Right atrium auricular region (tissue), 2 donors: ENCODE measurements around the gene TAS2R13. TPM values are rescaled to one million over a fixed set of nuclear protein-coding genes. Genes with fewer than 3 reads are reported as not detected.

Experiments
- DNase-seq: peaks from one replicate; pipeline ENCODE4 v3.0.0-alpha.2; 2019; ENCODE audit warnings: low spot score
- H3K27ac ChIP-seq, 2 donors: fragments of 200-600 bp; sonication (generic); 1 replicate in 1 of 2; 2 replicates in 1 of 2; pipeline ENCODE4 v1.5.1; 2016 to 2019
- H3K27me3 ChIP-seq, 2 donors: fragments of 200-600 bp; sonication (generic); one replicate each; pipeline versions ENCODE4 v1.5.1 to v1.6.0; 2017 to 2019
- H3K36me3 ChIP-seq: fragments of 200-600 bp; sonication (generic); one replicate; pipeline ENCODE4 v1.5.1; 2016
- H3K4me1 ChIP-seq, 2 donors: fragments of 200-600 bp; sonication (generic); one replicate each; pipeline versions ENCODE4 v1.5.1 to v1.6.0; 2017 to 2019
- H3K4me3 ChIP-seq, 2 donors: fragments of 200-600 bp; sonication (generic); 1 replicate in 1 of 2; 2 replicates in 1 of 2; pipeline ENCODE4 v1.5.1; 2017 to 2019; ENCODE audit warnings: mild to moderate bottlenecking in 1 of 2, moderate library complexity in 1 of 2
- H3K9me3 ChIP-seq, 2 donors: fragments of 200-600 bp; sonication (generic); one replicate each; pipeline ENCODE4 v1.5.1; 2019
- total RNA-seq, 2 donors: library from RNA; depleted of rRNA; stranded (reverse); fragments of >200 nt; gene quantifications; one replicate each; pipeline ENCODE4 v1.1.0, GENCODE V29; 2016
- TF ChIP-seq, protein P1 (sequence below), 2 donors: fragments of 200-600 bp; sonication (generic); IDR thresholded peaks; one replicate each; pipeline ENCODE4 v1.5.1; 2019; ENCODE audit warnings: antibody characterized with exemption in 2 of 2

The TAS2R13 gene
- total RNA-seq, 2 donors from 2014 or later, result 0.24 to 0.63 TPM

DNA sequence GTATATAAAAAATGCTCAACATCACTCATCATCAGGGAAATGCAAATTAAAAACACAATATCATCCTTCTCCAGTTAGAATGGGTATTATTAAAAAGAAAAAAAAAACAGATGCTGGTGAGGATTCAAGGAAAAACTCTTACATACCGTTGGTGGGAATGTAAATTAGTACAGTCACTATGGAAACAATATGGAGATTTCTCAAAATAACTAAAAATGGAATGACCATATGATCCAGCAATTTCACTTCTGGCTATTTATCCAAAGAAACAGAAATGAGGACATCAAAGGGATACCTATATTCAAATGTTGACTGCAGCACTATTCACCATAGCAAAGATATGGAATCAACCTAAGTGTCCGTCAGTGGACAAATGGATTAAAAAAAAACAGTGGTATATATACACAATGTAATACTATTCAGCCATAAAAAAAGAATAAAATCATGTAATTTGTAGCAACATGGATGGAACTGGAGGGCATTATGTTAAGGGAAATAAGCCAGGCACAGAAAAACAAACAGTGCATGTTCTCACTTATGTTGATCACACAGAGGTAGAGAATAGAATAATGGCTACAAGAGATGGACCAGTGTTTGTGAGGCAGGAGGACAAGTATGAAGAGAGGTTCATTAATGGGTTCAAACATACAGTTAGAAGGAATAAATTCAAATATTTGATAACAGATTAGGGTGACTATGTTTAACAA lies 45.7 kb downstream of the TAS2R13 start:
- no peak overlapping the region for H3K27ac ChIP-seq
- H3K4me3 ChIP-seq, result no peak overlapping the region
- peaks cover 0 to 20% of the 10 kb centered on the region in 2 donors for H3K9me3 ChIP-seq
- no peaks in the 10 kb centered on the region for H3K27me3 ChIP-seq
- peaks cover 3% of the 10 kb centered on the region for H3K36me3 ChIP-seq
- no peaks in the 10 kb centered on the region for H3K4me1 ChIP-seq
- TF ChIP-seq, protein P1, sequence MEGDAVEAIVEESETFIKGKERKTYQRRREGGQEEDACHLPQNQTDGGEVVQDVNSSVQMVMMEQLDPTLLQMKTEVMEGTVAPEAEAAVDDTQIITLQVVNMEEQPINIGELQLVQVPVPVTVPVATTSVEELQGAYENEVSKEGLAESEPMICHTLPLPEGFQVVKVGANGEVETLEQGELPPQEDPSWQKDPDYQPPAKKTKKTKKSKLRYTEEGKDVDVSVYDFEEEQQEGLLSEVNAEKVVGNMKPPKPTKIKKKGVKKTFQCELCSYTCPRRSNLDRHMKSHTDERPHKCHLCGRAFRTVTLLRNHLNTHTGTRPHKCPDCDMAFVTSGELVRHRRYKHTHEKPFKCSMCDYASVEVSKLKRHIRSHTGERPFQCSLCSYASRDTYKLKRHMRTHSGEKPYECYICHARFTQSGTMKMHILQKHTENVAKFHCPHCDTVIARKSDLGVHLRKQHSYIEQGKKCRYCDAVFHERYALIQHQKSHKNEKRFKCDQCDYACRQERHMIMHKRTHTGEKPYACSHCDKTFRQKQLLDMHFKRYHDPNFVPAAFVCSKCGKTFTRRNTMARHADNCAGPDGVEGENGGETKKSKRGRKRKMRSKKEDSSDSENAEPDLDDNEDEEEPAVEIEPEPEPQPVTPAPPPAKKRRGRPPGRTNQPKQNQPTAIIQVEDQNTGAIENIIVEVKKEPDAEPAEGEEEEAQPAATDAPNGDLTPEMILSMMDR (IDR thresholded peaks at IDR 0.05), result no peak
- DNase-seq, result no peak

DNA sequence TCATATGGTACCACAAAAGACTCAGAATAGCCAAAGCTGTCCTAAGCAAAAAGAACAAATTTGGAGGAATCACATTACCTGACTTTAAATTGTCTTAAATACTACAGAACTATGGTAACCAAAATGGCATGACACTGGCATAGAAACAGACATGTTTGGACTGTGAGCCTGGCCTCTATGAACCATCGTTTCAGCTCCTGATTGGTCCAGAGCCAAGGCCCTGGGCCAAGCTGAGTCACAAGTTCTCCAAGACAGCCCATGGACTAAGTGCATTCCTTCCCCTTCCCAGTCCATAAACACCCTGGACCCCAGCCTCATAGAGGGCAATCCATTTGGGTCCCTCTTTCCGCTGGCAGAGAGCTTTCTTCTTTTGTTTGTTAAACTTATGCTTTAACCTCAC lies 48.0 kb downstream of the TAS2R13 start:
- Histone ChIP-seq H3K4me3 (no peak overlapping the region), H3K9me3 (peaks cover 0 to 20% of the 10 kb centered on the region in 2 donors), H3K27ac (no peak overlapping the region), H3K27me3 (no peaks in the 10 kb centered on the region), H3K36me3 (peaks cover 9% of the 10 kb centered on the region), H3K4me1 (no peaks in the 10 kb centered on the region)
- TF ChIP-seq, protein P1 (IDR thresholded peaks at IDR 0.05), result no peak
- no peak for DNase-seq

Other genes starting within 250 kb of the TAS2R13 start
- gene STYK1, start 235.5 kb downstream of the TAS2R13 start, total RNA-seq, result under 1 TPM in 1 of 2 donors, not detected in 1; 0.12 TPM
- 1,000 to 10,000 TPM in 1 of 2 donors, 100 to 1,000 TPM in 1; 612 to 1,061 TPM for gene YBX3, start 186.2 kb downstream of the TAS2R13 start, total RNA-seq
- gene TAS2R7, start 106.9 kb downstream of the TAS2R13 start, total RNA-seq, result not detected
- gene TAS2R8, start 102.3 kb downstream of the TAS2R13 start, total RNA-seq, result not detected
- gene TAS2R9, start 99.4 kb downstream of the TAS2R13 start, total RNA-seq, result not detected
- not detected for gene TAS2R10, start 83.2 kb downstream of the TAS2R13 start, total RNA-seq
- 1 to 10 TPM in 1 of 2 donors, not detected in 1; 1.6 TPM for gene PRR4, start 60.1 kb downstream of the TAS2R13 start, total RNA-seq
- gene PRH1, start 25.3 kb downstream of the TAS2R13 start, total RNA-seq, result 10 to 100 TPM in 1 of 2 donors, 1 to 10 TPM in 1; 9.2 to 13.1 TPM
- gene PRH2, start 19.7 kb upstream of the TAS2R13 start, total RNA-seq, result not detected
- gene TAS2R14, start 29.7 kb upstream of the TAS2R13 start, total RNA-seq, result 1 to 10 TPM in 1 of 2 donors, under 1 TPM in 1; 0.39 to 1.2 TPM
- gene TAS2R50, start 77.3 kb upstream of the TAS2R13 start, total RNA-seq, result 1 to 10 TPM in 1 of 2 donors, not detected in 1; 1.2 TPM
- under 1 TPM; 0.24 to 0.33 TPM for gene TAS2R20, start 88.7 kb upstream of the TAS2R13 start, total RNA-seq
- gene TAS2R19, start 113.1 kb upstream of the TAS2R13 start, total RNA-seq, result under 1 TPM; 0.35 to 0.89 TPM
- gene TAS2R31, start 121.8 kb upstream of the TAS2R13 start, total RNA-seq, result under 1 TPM in 1 of 2 donors, not detected in 1; 0.59 TPM
- gene TAS2R46, start 152.7 kb upstream of the TAS2R13 start, total RNA-seq, result under 1 TPM in 1 of 2 donors, not detected in 1; 0.67 TPM
- gene TAS2R43, start 182.8 kb upstream of the TAS2R13 start, total RNA-seq, result 1 to 10 TPM in 1 of 2 donors, under 1 TPM in 1; 0.35 to 2.0 TPM
- under 1 TPM; 0.44 to 0.90 TPM for gene TAS2R30, start 225.1 kb upstream of the TAS2R13 start, total RNA-seq